Measurements from ENCODE around the gene PDE8A. TPM values are rescaled to one million over a fixed set of nuclear protein-coding genes. Genes with fewer than 3 reads are reported as not detected.

The PDE8A gene
- total and polyA plus RNA-seq, 2 donors (not counting 3 experiments of a cell fraction or from before 2014, with no cell fraction given): 21.3 to 45.7 TPM

DNA sequence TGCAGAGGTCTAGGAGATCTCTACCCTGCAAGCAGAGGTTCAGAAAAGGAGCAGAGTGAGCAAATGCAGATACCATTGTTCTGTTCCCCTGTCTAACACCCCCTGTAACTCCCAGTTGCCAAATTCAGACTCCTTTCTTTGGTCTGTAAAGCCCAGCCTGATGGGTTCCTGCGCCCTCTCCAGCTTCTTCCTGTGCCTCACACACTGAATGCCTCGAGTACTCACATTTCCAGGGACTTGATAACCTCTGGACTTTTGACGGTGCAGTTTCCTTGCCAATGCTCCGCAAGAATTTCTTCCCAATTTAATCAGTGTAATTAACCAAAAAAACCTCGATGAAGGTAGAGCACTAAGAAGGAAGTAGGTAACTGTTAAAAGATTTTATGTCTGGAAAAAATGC is 19.3 kb downstream of the PDE8A start:
- Histone ChIP-seq H3K27ac (ENCODE audit: insufficient read depth, low read depth, low read length) (no peak overlapping the region), H2AFZ (ENCODE audit: low read depth, low read length) (no peak overlapping the region), H3K4me3 (replicated peaks in 1 of 3; ENCODE audit: insufficient read depth in 1 of 3, low read depth in 1 of 3, low read length in 3 of 3) (no peak overlapping the region), H3K9me3 (replicated peaks; ENCODE audit: control insufficient read depth, insufficient read depth, low read length) (no peaks in the 10 kb centered on the region), H3K4me2 (ENCODE audit: insufficient read depth, low read length) (no peak overlapping the region), H3K9ac (replicated peaks; ENCODE audit: extremely low read depth, insufficient read depth, low read length) (no peak overlapping the region), H3K79me2 (ENCODE audit: control insufficient read depth, insufficient read depth, low read length) (peaks cover 25% of the 10 kb centered on the region), H3K36me3 (ENCODE audit: control insufficient read depth in 2 of 2, extremely low read depth in 1 of 2, insufficient read depth in 2 of 2, low read length in 2 of 2) (no peaks in the 10 kb centered on the region), H3K4me1 (ENCODE audit: control insufficient read depth, extremely low read depth, insufficient read depth, low read length) (peaks cover 12% of the 10 kb centered on the region), H3K27me3 (ENCODE audit: control insufficient read depth in 2 of 2, insufficient read depth in 2 of 2, low read length in 2 of 2) (no peaks in the 10 kb centered on the region), H3K9me1 (replicated peaks; ENCODE audit: control insufficient read depth, extremely low read depth, insufficient read depth, low read length) (no peaks in the 10 kb centered on the region), H4K20me1 (replicated peaks; ENCODE audit: control insufficient read depth, extremely low read depth, insufficient read depth, low read length) (no peaks in the 10 kb centered on the region)
- POLR2A ChIA-PET: no interaction called here
- intact Hi-C loops (cut with micrococcal nuclease) (no loop called here), dilution Hi-C loops (cut with MboI; ENCODE audit: extremely low pct_ligation_motif_present, low sequenced_read_pairs) (no loop called here)
- no TSS peak for BruUV-seq (replicated peaks)
- DNase-seq (ENCODE audit: low read depth, low spot score) (peak; percentile 68), FAIRE-seq (no peak)
- CTCF ChIA-PET: interaction anchor here (1.1 to 2.1 kb wide), 7 partner anchors 9 to 168 kb away, joined by 3 to 17 read pairs (median 7); no protein-coding TSS in a partner anchor
- TF ChIP-seq MYC (IDR thresholded peaks at IDR 0.05; ENCODE audit: low read depth, low read length) (no peak), FOS (IDR thresholded peaks at IDR 0.05; ENCODE audit: borderline replicate concordance, insufficient read depth, low read length) (no peak), GATA2 (IDR thresholded peaks at IDR 0.05; ENCODE audit: insufficient read depth, insufficient read length, low read depth, low read length) (peak; percentile 37)

GRCh38 chr15:85002517-85002916 is 20.9 kb downstream of the PDE8A start:
- BruUV-seq (replicated peaks): no TSS peak
- no peak for FAIRE-seq
- ChIA-PET POLR2A (no interaction called here), CTCF (interaction anchor here (0.7 to 6.5 kb wide), 6 partner anchors 9 to 75 kb away, joined by 3 to 70 read pairs (median 3); no protein-coding TSS in a partner anchor)
- Histone ChIP-seq H3K4me1 (ENCODE audit: control insufficient read depth, extremely low read depth, insufficient read depth, low read length) (peaks cover 12% of the 10 kb centered on the region), H3K27ac (ENCODE audit: insufficient read depth, low read depth, low read length) (no peak overlapping the region), H3K36me3 (ENCODE audit: control insufficient read depth in 2 of 2, extremely low read depth in 1 of 2, insufficient read depth in 2 of 2, low read length in 2 of 2) (no peaks in the 10 kb centered on the region), H4K20me1 (replicated peaks; ENCODE audit: control insufficient read depth, extremely low read depth, insufficient read depth, low read length) (no peaks in the 10 kb centered on the region), H3K27me3 (ENCODE audit: control insufficient read depth in 2 of 2, insufficient read depth in 2 of 2, low read length in 2 of 2) (no peaks in the 10 kb centered on the region), H3K4me3 (replicated peaks in 1 of 3; ENCODE audit: insufficient read depth in 1 of 3, low read depth in 1 of 3, low read length in 3 of 3) (no peak overlapping the region), H3K79me2 (ENCODE audit: control insufficient read depth, insufficient read depth, low read length) (peaks cover 27% of the 10 kb centered on the region), H3K4me2 (ENCODE audit: insufficient read depth, low read length) (no peak overlapping the region), H2AFZ (ENCODE audit: low read depth, low read length) (no peak overlapping the region), H3K9me1 (replicated peaks; ENCODE audit: control insufficient read depth, extremely low read depth, insufficient read depth, low read length) (no peaks in the 10 kb centered on the region), H3K9ac (replicated peaks; ENCODE audit: extremely low read depth, insufficient read depth, low read length) (no peak overlapping the region), H3K9me3 (replicated peaks; ENCODE audit: control insufficient read depth, insufficient read depth, low read length) (no peaks in the 10 kb centered on the region)
- no peak for DNase-seq (ENCODE audit: low read depth, low spot score)
- intact Hi-C loops (cut with micrococcal nuclease): no loop called here
- dilution Hi-C loops (cut with MboI; ENCODE audit: extremely low pct_ligation_motif_present, low sequenced_read_pairs): no loop called here
- TF ChIP-seq MYC (IDR thresholded peaks at IDR 0.05; ENCODE audit: low read depth, low read length) (no peak), JUN (IDR thresholded peaks at IDR 0.05; ENCODE audit: borderline replicate concordance, insufficient read depth, insufficient read length, low read depth) (no peak)
